GM21723 (cell line): Measurements from ENCODE around the gene SLC19A2.
"Not testable (repeated sequence)": the region's sequence is repeated elsewhere in the genome, so short reads cannot be mapped to it uniquely, and the experiment has no call there.

ENCODE experiments used
- ATAC-seq: cut with Tn5 transposase; IDR thresholded peaks from one replicate; pipeline ENCODE4 v1.9.1; 2021; ENCODE audit warnings: mild to moderate bottlenecking, moderate library complexity; ENCODE audit not compliant: unreplicated experiment

The SLC19A2 gene, protein sequence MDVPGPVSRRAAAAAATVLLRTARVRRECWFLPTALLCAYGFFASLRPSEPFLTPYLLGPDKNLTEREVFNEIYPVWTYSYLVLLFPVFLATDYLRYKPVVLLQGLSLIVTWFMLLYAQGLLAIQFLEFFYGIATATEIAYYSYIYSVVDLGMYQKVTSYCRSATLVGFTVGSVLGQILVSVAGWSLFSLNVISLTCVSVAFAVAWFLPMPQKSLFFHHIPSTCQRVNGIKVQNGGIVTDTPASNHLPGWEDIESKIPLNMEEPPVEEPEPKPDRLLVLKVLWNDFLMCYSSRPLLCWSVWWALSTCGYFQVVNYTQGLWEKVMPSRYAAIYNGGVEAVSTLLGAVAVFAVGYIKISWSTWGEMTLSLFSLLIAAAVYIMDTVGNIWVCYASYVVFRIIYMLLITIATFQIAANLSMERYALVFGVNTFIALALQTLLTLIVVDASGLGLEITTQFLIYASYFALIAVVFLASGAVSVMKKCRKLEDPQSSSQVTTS

GRCh38 chr1:169485431-169486280 is at the start of gene SLC19A2:
TSS of gene SLC19A2 (minus strand) at chr1:169485944. CDS start at chr1:169485766, 178 bp downstream.
- peak; percentile 99 for ATAC-seq

GRCh38 chr1:169534653-169535052 is 48.9 kb upstream of the SLC19A2 start:
- ATAC-seq = no peak

DNA sequence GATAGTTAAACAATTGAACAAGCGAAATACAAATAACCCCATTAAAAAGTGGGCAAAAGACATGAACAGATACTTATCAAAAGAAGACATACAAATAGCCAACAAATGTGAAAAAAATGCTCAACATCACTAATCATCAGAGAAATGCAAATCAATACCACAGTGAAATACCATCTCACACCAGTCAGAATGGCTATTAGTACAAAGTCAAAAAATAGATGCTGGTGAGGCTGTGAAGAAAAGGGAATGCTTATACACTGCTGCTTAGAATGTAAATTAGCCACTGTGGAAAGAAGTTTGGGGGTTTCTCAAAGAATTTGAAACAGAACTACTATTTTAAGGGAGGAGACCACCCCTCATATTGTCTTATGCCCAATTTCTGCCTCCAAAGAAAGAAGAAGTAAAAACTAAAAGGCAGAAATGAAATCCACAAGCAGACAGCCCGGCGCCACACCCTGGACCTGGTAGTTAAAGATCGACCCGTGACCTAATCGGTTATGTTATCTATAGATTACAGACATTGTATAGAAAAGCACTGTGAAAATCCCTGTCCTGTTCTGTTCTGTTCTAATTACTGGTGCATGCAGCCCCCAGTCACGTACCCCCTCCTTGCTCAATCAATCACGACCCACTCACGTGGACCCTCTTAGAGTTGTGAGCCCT is 47.9 kb upstream of the SLC19A2 start:
- not testable (repeated sequence) for ATAC-seq

GRCh38 chr1:169530448-169530847 is 44.7 kb upstream of the SLC19A2 start:
- ATAC-seq = no peak

DNA sequence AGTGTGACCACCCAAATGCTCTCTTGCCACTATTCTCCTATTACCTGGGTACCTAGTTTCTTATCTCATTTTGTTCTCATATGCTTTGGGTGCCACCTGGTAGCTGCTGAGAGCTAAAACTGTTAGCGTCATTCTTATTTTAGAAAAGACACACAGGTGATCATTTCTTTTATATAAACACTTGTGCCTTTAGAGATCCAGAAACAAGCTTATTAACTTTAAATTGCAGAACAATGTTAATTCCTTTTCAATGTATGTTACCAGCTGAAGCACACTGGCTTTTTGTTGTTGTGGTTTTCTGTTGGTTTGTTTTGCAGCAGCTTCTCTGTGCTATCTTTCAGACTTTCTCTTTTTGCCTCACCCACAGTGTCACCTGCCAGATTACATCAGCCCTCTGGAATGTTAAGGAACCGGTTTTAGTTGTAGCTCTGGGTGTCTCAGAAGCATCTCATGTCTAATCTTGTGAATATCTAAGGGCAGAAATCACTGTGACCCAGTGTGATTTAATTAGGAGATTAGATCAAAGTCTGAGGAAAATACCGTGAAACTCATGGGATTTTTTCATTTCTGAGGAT is 43.4 kb upstream of the SLC19A2 start:
- no peak for ATAC-seq

DNA sequence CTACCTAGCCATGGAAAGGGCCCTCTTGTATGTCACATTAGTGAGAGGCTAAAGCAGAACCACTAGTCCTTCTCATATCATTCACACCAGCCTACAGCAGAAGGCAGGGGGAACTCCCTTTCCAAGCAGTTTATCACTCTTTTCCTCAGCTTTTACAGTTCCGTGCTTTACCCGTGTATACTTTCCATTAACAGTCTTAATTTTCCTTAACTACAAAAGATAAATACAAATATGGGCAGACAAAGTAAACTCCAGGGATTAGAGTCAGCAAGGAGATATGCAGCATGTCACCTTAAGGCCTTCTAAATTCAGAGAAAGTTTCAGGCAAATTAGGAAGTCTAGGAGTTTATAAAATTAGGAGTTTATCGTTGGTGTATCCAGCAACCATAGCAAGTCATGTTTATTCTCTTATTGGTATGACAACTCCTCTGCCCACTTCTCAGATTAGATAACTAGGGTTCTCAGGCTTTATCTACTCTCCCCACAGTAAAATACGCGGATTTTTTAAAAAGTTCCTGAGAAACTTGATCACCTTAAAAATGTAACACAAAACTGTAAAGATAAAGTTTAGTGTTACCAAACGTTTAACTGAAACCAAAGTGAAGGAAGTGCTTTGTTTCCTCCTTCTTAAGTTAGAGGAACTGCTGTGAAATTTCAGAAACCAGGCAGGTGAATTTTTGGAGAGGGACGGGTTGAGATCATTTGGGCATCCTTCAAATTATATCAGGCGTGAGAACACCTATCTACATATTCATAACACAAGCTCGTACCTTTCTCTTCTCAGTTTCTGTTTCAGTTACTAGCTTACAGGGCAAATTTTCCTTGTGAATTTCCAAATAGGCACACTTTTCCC is 42.7 kb upstream of the SLC19A2 start:
- ATAC-seq = no peak

DNA sequence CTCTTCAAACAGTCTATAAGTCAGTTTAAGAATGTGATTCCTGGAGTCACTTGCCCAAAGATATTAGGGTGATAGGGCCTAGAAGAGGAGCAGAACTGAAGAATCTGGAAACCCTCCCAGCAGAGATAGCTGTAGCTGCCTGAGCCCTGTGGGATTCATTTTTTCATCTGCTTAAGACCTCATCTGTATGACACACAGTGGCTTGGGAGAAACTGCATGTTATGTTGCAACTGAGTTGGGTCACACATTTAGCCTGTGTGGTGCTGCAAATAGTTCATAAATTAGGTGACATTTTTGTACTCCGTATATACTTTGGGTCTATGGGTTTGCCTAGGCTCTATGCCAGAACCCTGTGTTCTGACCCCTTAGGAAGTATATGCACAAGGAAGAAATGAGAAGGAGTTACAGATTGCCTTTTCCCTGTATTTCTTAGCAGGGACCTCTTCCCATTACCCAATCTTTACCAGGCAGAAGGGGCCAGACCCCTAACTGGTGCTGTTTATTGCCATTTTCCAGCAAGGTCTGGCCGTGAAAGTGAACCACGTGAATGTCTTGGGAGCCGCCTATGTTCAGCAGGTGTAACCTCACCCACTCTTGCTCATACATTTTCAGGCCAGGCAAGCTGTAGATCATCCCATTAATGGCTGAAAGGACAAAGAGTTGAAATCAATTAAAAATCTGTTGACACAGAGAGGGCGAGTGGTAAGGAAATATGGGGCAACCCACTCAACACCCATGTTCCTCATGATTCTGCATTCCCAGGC is 41.9 kb upstream of the SLC19A2 start:
- ATAC-seq = no peak

DNA sequence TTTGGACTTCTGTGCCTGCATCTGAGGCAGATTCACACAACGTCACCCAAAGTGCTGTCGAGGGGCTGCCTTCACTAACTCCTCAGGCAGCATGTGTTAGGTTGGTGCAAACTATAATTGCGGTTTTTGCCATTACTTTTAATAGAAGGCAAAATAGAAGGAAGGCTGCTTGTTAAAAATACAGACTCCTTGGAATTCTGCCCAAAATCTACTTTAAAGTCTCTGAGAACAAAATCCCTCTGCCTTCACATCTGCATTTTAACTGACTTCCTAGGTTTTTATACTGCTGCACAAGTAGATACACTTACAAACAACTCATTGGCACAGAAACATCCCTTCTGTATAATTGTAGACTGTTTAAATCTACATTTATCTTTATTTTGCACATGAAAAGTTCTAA is 41.3 kb upstream of the SLC19A2 start:
- ATAC-seq = no peak

- ATAC-seq = no peak
Measured at GRCh38 chr1:169526120-169526832, 40.5 kb upstream of the SLC19A2 start.

- ATAC-seq = no peak
Measured at GRCh38 chr1:169525391-169525790, 39.6 kb upstream of the SLC19A2 start.

DNA sequence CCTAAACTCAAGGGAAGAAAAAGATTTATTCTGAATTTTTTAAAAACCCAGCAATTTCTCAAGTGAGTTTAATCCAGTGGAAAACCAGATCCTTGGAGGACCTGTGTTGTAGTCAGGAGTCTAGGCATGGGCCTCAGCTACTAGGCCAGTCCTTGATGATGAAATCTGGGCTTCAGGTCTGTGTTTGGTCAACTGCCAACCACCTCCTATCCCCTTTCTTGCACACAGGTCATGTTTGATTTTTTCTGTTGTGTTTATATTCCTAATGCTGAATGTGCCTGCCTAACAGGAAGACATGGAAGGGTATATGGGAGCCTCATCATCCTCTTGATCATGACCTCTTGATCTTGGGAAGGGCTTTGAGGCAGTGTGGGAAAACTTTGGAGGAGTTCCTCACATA is 38.2 kb upstream of the SLC19A2 start:
- no peak for ATAC-seq

DNA sequence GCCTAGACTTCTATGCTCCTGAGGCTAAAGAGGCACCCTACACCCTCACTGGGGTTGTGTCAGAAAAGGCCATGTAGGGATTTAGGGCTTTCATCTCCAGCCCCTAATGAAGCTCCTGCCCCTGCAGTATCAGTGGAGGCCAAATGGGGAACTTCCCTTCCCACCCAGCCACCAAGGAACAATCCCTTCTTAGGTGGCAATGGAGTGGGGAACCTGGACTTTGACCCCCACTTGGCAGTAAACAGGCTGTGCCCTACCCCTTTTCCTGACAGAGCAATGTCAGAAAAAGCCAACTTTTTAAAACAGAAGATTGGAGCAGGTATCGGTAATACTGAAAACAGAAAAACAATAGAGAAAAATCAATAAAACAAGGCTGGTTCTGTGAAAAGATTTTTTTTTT is 35.5 kb upstream of the SLC19A2 start:
- no peak for ATAC-seq

GRCh38 chr1:169517558-169518186 is 31.9 kb upstream of the SLC19A2 start:
- ATAC-seq = no peak

DNA sequence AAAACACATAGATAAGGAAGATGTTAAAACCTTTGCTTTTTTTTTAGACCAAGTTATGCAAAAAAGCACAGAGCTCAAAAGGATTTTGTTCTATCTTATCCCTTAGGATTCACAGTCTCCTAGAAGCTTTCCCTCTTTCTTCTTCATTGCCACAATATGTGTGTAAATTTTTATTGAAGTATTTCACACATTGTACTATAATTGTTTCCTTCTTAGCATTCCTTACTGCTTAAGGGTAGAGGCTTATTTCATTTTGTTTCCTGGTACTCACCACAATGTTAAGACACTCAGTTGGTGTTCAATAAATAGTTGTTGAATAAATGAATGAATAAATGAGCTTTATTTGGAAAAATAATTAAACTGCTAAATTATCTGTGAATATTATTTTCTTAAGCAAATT is 29.9 kb upstream of the SLC19A2 start:
- ATAC-seq = no peak

DNA sequence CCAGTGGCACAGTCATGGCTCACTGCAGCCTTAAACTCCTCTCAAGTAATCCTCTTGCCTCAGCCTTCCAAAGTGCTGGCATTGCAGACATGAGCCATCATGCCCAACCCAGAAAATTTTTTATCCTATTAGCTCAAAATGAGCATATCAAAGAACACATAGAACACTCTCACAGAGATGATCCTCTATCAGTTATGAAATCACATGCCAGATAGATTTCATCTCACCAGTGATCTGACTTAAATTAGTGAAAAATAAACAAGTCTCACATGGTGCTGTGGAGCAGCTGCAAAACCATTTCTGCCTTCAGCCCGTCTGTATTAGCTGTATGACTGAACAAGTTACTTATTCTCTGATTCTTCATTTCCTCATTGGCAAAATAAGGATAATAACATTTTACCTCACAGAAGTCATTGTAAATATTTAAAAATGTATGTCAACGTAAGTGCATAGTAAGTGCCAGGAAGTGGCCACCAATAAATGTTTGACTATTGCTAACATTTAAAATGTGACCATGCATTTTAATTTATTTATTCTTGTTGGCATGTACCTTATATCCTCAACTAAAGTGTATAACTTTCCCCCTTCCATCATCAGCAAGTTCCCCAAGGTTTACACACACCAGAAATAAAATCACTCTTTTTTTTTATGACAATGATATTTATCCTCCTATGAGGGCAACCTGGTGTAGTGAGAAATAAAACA is 29.0 kb upstream of the SLC19A2 start:
- no peak for ATAC-seq

GRCh38 chr1:169513208-169513607 is 27.5 kb upstream of the SLC19A2 start:
- no peak for ATAC-seq

DNA sequence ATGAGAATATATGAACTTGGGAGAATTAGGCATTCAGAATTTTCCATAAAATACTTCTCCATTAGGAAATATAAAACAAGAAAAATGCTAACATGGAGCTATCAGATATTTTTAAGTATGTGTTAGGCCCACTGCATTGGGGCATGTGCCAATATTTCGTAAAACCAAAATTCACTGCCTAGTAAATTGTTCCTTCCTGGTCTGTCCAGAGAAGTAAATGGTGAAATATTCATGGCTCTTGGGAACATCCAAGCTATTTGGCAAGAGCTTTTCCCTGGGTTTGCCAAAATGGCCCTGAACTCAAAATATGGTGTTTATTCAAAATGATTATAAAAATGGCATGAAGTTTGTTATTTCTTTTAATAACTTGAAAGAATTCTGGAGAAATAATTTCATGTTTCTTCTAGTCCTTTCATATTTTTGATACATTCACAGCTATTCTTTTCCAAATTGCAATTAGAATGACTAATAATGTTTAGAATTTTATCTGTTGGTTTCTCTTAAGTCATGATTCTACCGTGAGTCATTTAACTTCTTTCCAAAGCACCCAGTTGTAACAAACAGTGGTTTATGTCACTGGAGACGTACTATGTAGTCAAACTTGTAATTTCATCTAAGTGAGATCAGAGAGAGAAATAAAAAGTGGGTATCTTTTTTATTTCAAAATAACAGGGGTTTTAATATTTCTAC is 25.7 kb upstream of the SLC19A2 start:
- ATAC-seq = no peak
